LNCaP clone FGC (cell line): ENCODE measurements around the gene AQP2.

Experiments
- DNase-seq: peaks from one replicate; pipeline ENCODE4 v3.0.0-alpha.2; 2011; ENCODE audit warnings: low read depth
- H3K4me3 ChIP-seq: 2 replicates; pipeline ENCODE4 v1.5.1; 2011; ENCODE audit warnings: mild to moderate bottlenecking, low read depth, low read length, control low read depth
- CTCF ChIP-seq: IDR thresholded peaks from 2 replicates; pipeline ENCODE4 v1.5.1; 2012; ENCODE audit warnings: mild to moderate bottlenecking; ENCODE audit not compliant: control insufficient read depth, insufficient read depth; ENCODE audit errors: extremely low read depth

The AQP2 gene

GRCh38 chr12:49925433-49926204, 24.9 kb upstream of the AQP2 start:
- no peak for DNase-seq
- no peak for TF ChIP-seq CTCF
- H3K4me3 ChIP-seq: no peak overlapping the region

DNA sequence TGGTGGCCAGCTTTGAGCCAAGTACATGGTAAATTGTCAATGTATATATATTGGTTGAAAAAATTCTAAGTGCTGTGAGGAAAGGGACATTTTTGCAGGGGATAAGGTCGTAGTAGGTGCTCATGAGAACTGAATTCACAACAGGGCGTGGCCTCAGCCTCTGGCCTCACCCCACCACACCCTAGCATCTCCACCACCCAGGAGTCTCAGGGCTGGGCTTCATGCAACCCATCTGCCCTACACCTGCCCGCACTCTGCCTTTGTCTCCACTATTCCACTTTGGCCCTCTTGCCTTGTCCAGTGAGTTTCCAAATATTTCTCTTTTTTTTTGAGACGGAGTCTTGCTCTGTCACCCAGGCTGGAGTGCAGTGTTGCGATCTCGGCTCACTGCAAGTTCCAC, 22.1 kb upstream of the AQP2 start:
- no peak for DNase-seq
- H3K4me3 ChIP-seq: no peak overlapping the region

DNA sequence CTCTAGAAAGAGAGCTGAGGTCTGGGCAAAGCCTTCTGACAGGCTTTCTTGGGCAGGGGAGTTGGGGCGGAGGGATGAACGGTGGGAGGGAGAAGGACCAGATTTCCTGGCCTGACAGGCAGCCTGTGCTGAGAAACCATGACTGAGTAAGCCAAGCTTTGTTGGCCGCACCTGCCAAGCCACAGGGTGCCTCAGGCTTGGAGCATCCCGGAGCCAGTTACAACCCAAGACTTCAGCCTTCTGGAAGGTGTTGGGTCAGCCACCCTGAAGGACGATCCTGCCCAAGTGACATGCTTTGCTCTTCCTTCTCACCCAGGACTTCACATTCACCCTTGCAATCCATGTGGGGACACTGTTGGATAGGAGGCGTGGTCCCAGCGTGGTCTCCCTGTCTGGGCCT, 21.0 kb upstream of the AQP2 start:
- no peak for TF ChIP-seq CTCF
- DNase-seq: no peak
- H3K4me3 ChIP-seq: no peak overlapping the region

More for the DNA sequence above, 22.1 kb upstream of the AQP2 start:
- no peak for TF ChIP-seq CTCF

GRCh38 chr12:49930515-49931288, 19.8 kb upstream of the AQP2 start:
- no peak for DNase-seq
- H3K4me3 ChIP-seq: no peak overlapping the region
- TF ChIP-seq CTCF: no peak

DNA sequence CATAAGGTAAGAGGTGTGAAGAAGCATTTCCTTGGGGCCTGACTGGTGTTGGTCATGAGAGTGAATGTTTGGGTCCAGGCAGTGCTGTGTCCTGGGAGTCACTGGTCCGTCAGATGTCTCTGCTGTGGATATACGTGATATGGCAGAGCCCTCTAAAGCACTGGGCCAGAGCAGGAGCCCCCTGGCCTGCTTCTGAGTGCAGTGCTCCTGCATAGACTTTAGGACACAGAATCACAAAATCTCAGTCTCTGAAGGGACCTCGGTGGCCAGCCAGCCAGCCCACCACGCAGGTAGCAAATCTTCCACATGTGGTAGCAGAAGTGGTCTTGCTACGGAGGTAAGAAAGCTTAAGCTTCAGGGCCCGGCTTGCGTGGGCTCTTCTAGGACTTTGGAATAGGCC, 18.5 kb upstream of the AQP2 start:
- no peak for TF ChIP-seq CTCF
- no peak overlapping the region for H3K4me3 ChIP-seq
- no peak for DNase-seq

DNA sequence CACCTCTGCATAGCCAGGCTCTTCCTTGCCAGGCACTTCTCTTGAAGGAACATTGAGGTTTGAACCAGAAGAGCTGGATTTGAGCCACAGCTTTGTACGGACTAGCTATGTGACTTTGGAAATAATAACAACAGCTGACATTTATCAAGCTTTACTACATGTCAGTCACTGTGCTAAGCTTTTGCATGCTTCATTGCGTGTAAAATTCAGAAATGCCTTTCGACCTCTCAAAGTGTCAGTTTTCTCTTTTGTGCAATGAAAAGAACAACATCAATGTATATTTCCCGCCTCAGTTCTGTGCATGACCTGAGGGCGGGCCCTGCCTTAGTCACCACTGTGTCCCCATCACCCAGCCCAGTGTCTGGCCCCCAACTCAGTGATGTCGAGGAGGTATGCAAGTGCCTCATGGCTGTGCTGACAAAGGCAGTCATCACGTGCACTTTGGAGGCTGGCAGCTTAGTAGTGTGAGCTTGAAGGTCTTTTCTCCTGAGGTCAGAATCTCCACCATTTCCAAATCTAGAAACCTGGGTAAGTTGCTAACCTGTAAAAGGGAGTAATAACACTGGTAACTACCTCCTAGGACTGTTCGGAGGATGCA, 17.9 kb upstream of the AQP2 start:
- TF ChIP-seq CTCF: no peak
- no peak for DNase-seq
- no peak overlapping the region for H3K4me3 ChIP-seq
